Measurements from ENCODE around the gene WNT2B.

The WNT2B gene

DNA sequence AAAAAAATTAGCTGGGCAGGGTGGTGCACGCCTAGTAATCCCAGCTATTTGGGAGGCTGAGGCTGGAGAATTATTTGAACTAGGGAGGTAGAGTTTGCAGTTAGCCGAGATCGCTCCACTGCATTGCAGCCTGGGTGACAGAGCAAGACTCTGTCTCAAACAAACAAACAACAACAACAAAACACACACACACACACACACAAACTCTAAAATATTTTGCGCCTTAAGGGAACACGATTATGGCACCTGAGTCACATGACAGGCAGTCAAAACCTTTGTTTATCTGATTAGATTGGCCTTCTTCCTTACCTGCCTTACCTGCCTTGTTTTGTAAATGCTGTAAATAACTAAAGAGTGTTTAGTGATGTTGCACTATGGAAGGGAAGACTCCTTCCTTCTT lies 20.6 kb upstream of the WNT2B start (continued):
- TF ChIP-seq ZNF596 (tag by site-specific recombination; IDR thresholded peaks at IDR 0.05) (no peak), MYNN (tag by site-specific recombination; IDR thresholded peaks at IDR 0.05; ENCODE audit: borderline replicate concordance) (no peak), GFI1B (tag by site-specific recombination; IDR thresholded peaks at IDR 0.05) (no peak), ZNF138 (tag by site-specific recombination; IDR thresholded peaks at IDR 0.05; ENCODE audit: borderline replicate concordance) (no peak), ZNF132 (tag by site-specific recombination; IDR thresholded peaks at IDR 0.05; ENCODE audit: borderline replicate concordance) (no peak), ZNF560 (tag by site-specific recombination; IDR thresholded peaks at IDR 0.05; ENCODE audit: borderline replicate concordance) (no peak), ZFP3 (tag by site-specific recombination; IDR thresholded peaks at IDR 0.05; ENCODE audit: low read depth) (no peak), ZNF37A (tag by site-specific recombination; IDR thresholded peaks at IDR 0.05) (no peak), KLF16 (tag by site-specific recombination; IDR thresholded peaks at IDR 0.05) (no peak), ZBTB7A (tag by site-specific recombination; IDR thresholded peaks at IDR 0.05; ENCODE audit: low read depth) (no peak)
- TF ChIP-seq, protein P1, sequence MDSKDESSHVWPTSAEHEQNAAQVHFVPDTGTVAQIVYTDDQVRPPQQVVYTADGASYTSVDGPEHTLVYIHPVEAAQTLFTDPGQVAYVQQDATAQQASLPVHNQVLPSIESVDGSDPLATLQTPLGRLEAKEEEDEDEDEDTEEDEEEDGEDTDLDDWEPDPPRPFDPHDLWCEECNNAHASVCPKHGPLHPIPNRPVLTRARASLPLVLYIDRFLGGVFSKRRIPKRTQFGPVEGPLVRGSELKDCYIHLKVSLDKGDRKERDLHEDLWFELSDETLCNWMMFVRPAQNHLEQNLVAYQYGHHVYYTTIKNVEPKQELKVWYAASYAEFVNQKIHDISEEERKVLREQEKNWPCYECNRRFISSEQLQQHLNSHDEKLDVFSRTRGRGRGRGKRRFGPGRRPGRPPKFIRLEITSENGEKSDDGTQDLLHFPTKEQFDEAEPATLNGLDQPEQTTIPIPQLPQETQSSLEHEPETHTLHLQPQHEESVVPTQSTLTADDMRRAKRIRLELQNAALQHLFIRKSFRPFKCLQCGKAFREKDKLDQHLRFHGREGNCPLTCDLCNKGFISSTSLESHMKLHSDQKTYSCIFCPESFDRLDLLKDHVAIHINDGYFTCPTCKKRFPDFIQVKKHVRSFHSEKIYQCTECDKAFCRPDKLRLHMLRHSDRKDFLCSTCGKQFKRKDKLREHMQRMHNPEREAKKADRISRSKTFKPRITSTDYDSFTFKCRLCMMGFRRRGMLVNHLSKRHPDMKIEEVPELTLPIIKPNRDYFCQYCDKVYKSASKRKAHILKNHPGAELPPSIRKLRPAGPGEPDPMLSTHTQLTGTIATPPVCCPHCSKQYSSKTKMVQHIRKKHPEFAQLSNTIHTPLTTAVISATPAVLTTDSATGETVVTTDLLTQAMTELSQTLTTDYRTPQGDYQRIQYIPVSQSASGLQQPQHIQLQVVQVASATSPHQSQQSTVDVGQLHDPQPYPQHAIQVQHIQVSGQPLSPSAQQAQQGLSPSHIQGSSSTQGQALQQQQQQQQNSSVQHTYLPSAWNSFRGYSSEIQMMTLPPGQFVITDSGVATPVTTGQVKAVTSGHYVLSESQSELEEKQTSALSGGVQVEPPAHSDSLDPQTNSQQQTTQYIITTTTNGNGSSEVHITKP (tag by site-specific recombination; IDR thresholded peaks at IDR 0.05): no peak

DNA sequence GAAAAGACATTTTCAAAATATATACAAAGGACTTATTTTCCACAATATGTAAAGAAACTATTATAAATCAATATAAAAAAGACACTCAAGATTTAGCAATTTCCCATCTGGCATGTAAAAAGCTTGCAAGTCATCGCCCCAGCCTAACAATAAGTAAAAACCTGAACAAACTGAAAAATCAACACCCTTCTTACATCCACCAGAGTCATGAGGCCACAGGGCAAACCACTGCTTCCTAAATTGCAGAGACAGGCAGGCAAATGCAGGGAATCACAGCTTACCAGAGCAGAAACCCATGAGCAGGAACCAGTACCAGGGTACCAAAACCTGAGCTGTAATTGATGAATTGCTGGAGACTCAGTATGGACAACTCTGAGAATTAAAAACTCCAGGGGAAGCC lies 16.7 kb upstream of the WNT2B start:
- no peaks in the 10 kb centered on the region for H3K4me1 ChIP-seq (ENCODE audit: control insufficient read depth, insufficient read depth, low read length)
- no peak for TF ChIP-seq ZNF623 (tag by site-specific recombination; IDR thresholded peaks at IDR 0.05)
- TF ChIP-seq ZNF266 (tag by site-specific recombination; IDR thresholded peaks at IDR 0.05; ENCODE audit: low read depth): no peak
- TF ChIP-seq ZNF423 (tag by site-specific recombination; IDR thresholded peaks at IDR 0.05): no peak
- TF ChIP-seq ZNF571 (tag by site-specific recombination; IDR thresholded peaks at IDR 0.05): no peak
- no peak for TF ChIP-seq ZNF140 (tag by site-specific recombination; IDR thresholded peaks at IDR 0.05)
- TF ChIP-seq ZNF624 (tag by site-specific recombination; IDR thresholded peaks at IDR 0.05): no peak
- TF ChIP-seq ZNF114 (tag by site-specific recombination; IDR thresholded peaks at IDR 0.05): no peak
- TF ChIP-seq ZNF544 (tag by site-specific recombination; IDR thresholded peaks at IDR 0.05): no peak
- no peak for TF ChIP-seq ZNF138 (tag by site-specific recombination; IDR thresholded peaks at IDR 0.05; ENCODE audit: borderline replicate concordance)
- TF ChIP-seq ZBTB17 (tag by site-specific recombination; IDR thresholded peaks at IDR 0.05): no peak
- TF ChIP-seq ZNF184 (tag by site-specific recombination; IDR thresholded peaks at IDR 0.05): no peak
- no peak for TF ChIP-seq ZNF585B (tag by site-specific recombination; IDR thresholded peaks at IDR 0.05)
- TF ChIP-seq ZNF302 (tag by site-specific recombination; IDR thresholded peaks at IDR 0.05; ENCODE audit: low read depth): no peak
- TF ChIP-seq TRIM28 (IDR thresholded peaks at IDR 0.05; ENCODE audit: borderline replicate concordance, low read length): no peak
- TF ChIP-seq HOXD13 (CRISPR knock-in tag; IDR thresholded peaks at IDR 0.05; ENCODE audit: borderline replicate concordance): no peak
- no peak for TF ChIP-seq YY1 (tag by site-specific recombination; IDR thresholded peaks at IDR 0.05)
- TF ChIP-seq, protein P2, sequence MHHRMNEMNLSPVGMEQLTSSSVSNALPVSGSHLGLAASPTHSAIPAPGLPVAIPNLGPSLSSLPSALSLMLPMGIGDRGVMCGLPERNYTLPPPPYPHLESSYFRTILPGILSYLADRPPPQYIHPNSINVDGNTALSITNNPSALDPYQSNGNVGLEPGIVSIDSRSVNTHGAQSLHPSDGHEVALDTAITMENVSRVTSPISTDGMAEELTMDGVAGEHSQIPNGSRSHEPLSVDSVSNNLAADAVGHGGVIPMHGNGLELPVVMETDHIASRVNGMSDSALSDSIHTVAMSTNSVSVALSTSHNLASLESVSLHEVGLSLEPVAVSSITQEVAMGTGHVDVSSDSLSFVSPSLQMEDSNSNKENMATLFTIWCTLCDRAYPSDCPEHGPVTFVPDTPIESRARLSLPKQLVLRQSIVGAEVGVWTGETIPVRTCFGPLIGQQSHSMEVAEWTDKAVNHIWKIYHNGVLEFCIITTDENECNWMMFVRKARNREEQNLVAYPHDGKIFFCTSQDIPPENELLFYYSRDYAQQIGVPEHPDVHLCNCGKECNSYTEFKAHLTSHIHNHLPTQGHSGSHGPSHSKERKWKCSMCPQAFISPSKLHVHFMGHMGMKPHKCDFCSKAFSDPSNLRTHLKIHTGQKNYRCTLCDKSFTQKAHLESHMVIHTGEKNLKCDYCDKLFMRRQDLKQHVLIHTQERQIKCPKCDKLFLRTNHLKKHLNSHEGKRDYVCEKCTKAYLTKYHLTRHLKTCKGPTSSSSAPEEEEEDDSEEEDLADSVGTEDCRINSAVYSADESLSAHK (tag by site-specific recombination; IDR thresholded peaks at IDR 0.05): no peak
- ChIA-PET CTCF (interaction anchor here (0.6 to 3.4 kb wide), 4 partner anchors 9 to 27 kb away, joined by 3 to 17 read pairs (median 4); no protein-coding TSS in a partner anchor), POLR2A (no interaction called here)
- H3K27ac ChIP-seq (ENCODE audit: extremely low read depth, low read depth, low read length): no peak overlapping the region
- H3K9me3 ChIP-seq (ENCODE audit: control insufficient read depth, insufficient read depth, low read depth, low read length): no peaks in the 10 kb centered on the region
- no peak overlapping the region for H3K4me3 ChIP-seq (ENCODE audit: low read depth, low read length)
- H3K36me3 ChIP-seq (ENCODE audit: control insufficient read depth in 2 of 2, insufficient read depth in 1 of 2, low read length in 2 of 2): no peaks in the 10 kb centered on the region
